H9 (cell line): ENCODE measurements around the gene TCF7L1. TPM values are rescaled to one million over a fixed set of nuclear protein-coding genes. Genes with fewer than 3 reads are reported as not detected.
"Not testable (repeated sequence)": the region's sequence is repeated elsewhere in the genome, so short reads cannot be mapped to it uniquely, and the experiment has no call there.

Source experiments
- DNase-seq: peaks from one replicate; pipeline ENCODE4 v3.0.0-alpha.2; 2017
- H2AFZ ChIP-seq: one replicate; pipeline ENCODE4 v1.6.1; 2013; ENCODE audit warnings: mild to moderate bottlenecking, low read length, control low read depth, moderate library complexity
- H2AK5ac ChIP-seq: 2 replicates; pipeline ENCODE4 v1.6.1; 2013; ENCODE audit warnings: low read length, control low read depth, mixed read lengths; ENCODE audit not compliant: insufficient read length
- H2BK120ac ChIP-seq: one replicate; pipeline ENCODE4 v1.6.1; 2013; ENCODE audit warnings: low read depth, mild to moderate bottlenecking, low read length, control low read depth, inconsistent platforms; ENCODE audit not compliant: poor library complexity, severe bottlenecking
- H2BK12ac ChIP-seq: 2 replicates; pipeline ENCODE4 v1.6.1; 2013; ENCODE audit warnings: low read length, control low read depth, mixed read lengths, low read depth; ENCODE audit not compliant: insufficient read length
- H2BK15ac ChIP-seq: 2 replicates; pipeline ENCODE4 v1.6.1; 2013; ENCODE audit warnings: low read depth, low read length, control low read depth
- H2BK20ac ChIP-seq: one replicate; pipeline ENCODE4 v1.6.1; 2013; ENCODE audit warnings: low read depth, mild to moderate bottlenecking, low read length, control low read depth, inconsistent platforms; ENCODE audit not compliant: poor library complexity, severe bottlenecking
- H2BK5ac ChIP-seq: 2 replicates; pipeline ENCODE4 v1.6.1; 2013; ENCODE audit warnings: low read length, control low read depth, mixed read lengths; ENCODE audit not compliant: insufficient read length
- H3K14ac ChIP-seq: 2 replicates; pipeline ENCODE4 v1.6.1; 2013; ENCODE audit warnings: low read length, control low read depth; ENCODE audit not compliant: insufficient read depth
- H3K18ac ChIP-seq: 2 replicates; pipeline ENCODE4 v1.6.1; 2013; ENCODE audit warnings: low read depth, mild to moderate bottlenecking, mixed read lengths, low read length, control low read depth; ENCODE audit not compliant: insufficient read length
- H3K23ac ChIP-seq: 2 replicates; pipeline ENCODE4 v1.6.1; 2013; ENCODE audit warnings: low read length, control low read depth, mixed read lengths, low read depth; ENCODE audit not compliant: insufficient read length
- H3K23me2 ChIP-seq: 2 replicates; pipeline ENCODE4 v1.6.1; 2013; ENCODE audit warnings: low read depth, mild to moderate bottlenecking, mixed read lengths, low read length, control low read depth; ENCODE audit not compliant: insufficient read length, poor library complexity, severe bottlenecking
- H3K27ac ChIP-seq: 2 replicates; pipeline ENCODE4 v1.5.1; 2013; ENCODE audit warnings: low read length, control low read depth, mixed read lengths, low read depth; ENCODE audit not compliant: insufficient read length
- H3K27me3 ChIP-seq: 2 replicates; pipeline ENCODE4 v1.6.1; 2013; ENCODE audit warnings: low read length, control low read depth, inconsistent platforms; ENCODE audit not compliant: insufficient read depth
- H3K4ac ChIP-seq: 2 replicates; pipeline ENCODE4 v1.6.1; 2013; ENCODE audit warnings: low read depth, mild to moderate bottlenecking, control low read depth, inconsistent platforms, low read length, moderate library complexity
- H3K4me1 ChIP-seq: 2 replicates; pipeline ENCODE4 v1.6.1; 2013; ENCODE audit warnings: low read length, control low read depth, inconsistent platforms; ENCODE audit not compliant: insufficient read depth
- H3K4me2 ChIP-seq: 2 replicates; pipeline ENCODE4 v1.6.1; 2013; ENCODE audit warnings: low read length, control low read depth, mixed read lengths; ENCODE audit not compliant: insufficient read length, insufficient read depth
- H3K56ac ChIP-seq: 2 replicates; pipeline ENCODE4 v1.6.1; 2013; ENCODE audit warnings: low read depth, mild to moderate bottlenecking, mixed read lengths, low read length, control low read depth; ENCODE audit not compliant: insufficient read length
- H3K79me1 ChIP-seq: 2 replicates; pipeline ENCODE4 v1.6.1; 2013; ENCODE audit warnings: low read depth, mild to moderate bottlenecking, moderate library complexity, low read length, control low read depth, inconsistent platforms; ENCODE audit not compliant: insufficient read depth, poor library complexity, severe bottlenecking
- H3K79me2 ChIP-seq: 2 replicates; pipeline ENCODE4 v1.6.1; 2013; ENCODE audit warnings: low read length, control low read depth, inconsistent platforms; ENCODE audit not compliant: insufficient read depth
- H3K9ac ChIP-seq: 2 replicates; pipeline ENCODE4 v1.6.1; 2013; ENCODE audit warnings: low read length, control low read depth, mixed read lengths; ENCODE audit not compliant: insufficient read length; ENCODE audit errors: extremely low read depth
- H3K9me3 ChIP-seq: one replicate; pipeline ENCODE4 v1.6.1; 2013; ENCODE audit warnings: low read depth, low read length, inconsistent platforms; ENCODE audit not compliant: control insufficient read depth
- H3T11ph ChIP-seq: one replicate; pipeline ENCODE4 v1.6.1; 2013; ENCODE audit warnings: mild to moderate bottlenecking, low read length, control low read depth, inconsistent platforms
- H4K20me1 ChIP-seq: one replicate; pipeline ENCODE4 v1.6.1; 2013; ENCODE audit not compliant: control insufficient read depth, insufficient read length, insufficient read depth
- H4K5ac ChIP-seq: 2 replicates; pipeline ENCODE4 v1.6.1; 2013; ENCODE audit warnings: low read depth, mild to moderate bottlenecking, mixed read lengths, low read length, control low read depth; ENCODE audit not compliant: insufficient read length
- H4K8ac ChIP-seq: replicated peaks from 2 replicates; pipeline ENCODE4 v1.6.1; 2013; ENCODE audit warnings: low read length, control low read depth, mixed read lengths, low read depth; ENCODE audit not compliant: insufficient read length
- H4K91ac ChIP-seq: 2 replicates; pipeline ENCODE4 v1.6.1; 2013; ENCODE audit warnings: low read depth, mild to moderate bottlenecking, moderate library complexity, mixed read lengths, low read length, control low read depth; ENCODE audit not compliant: insufficient read length
- H3K27ac Mint-ChIP-seq, 3 experiments: 2 replicates in 2 of 3; 3 replicates in 1 of 3; pipeline ENCODE4 v1.8.0; 2020 to 2021; ENCODE audit warnings: mixed read lengths in 3 of 3, mild to moderate bottlenecking in 1 of 3, moderate library complexity in 1 of 3
- H3K27me3 Mint-ChIP-seq: 2 replicates; pipeline ENCODE4 v1.8.0; 2021; ENCODE audit warnings: low read depth, mild to moderate bottlenecking, moderate library complexity, mixed read lengths
- H3K36me3 Mint-ChIP-seq, 3 experiments: 2 replicates in 2 of 3; 3 replicates in 1 of 3; pipeline ENCODE4 v1.8.0; 2020 to 2021; ENCODE audit warnings: low read depth in 3 of 3, mixed read lengths in 3 of 3; ENCODE audit not compliant: insufficient read depth in 1 of 3
- H3K4me1 Mint-ChIP-seq, 2 experiments: 2 replicates each; pipeline ENCODE4 v1.8.0; 2020; ENCODE audit warnings: mixed read lengths in 2 of 2
- H3K4me3 Mint-ChIP-seq, 2 experiments: 2 replicates in 1 of 2; 3 replicates in 1 of 2; pipeline ENCODE4 v1.8.0; 2020 to 2021; ENCODE audit warnings: mild to moderate bottlenecking in 2 of 2, mixed read lengths in 2 of 2, moderate library complexity in 1 of 2
- H3K9me3 Mint-ChIP-seq, 2 experiments: 2 replicates in 1 of 2; 3 replicates in 1 of 2; pipeline ENCODE4 v1.8.0; 2020; ENCODE audit warnings: mild to moderate bottlenecking in 2 of 2, mixed read lengths in 2 of 2, moderate library complexity in 1 of 2
- CTCF ChIP-seq: fragments of 200-600 bp; sonication (generic); conservative IDR thresholded peaks from 3 replicates; pipeline ENCODE4 v1.8.0; 2021; ENCODE audit warnings: antibody characterized with exemption, mild to moderate bottlenecking
- WGBS: extraction: QIAGEN DNeasy Blood & Tissue Kit; methylation state at CpG from one replicate; pipeline ENCODE4 v1.1.7; 2013; ENCODE audit warnings: missing lambda C conversion rate, low lambda C conversion rate, mixed read lengths; ENCODE audit not compliant: insufficient read length; ENCODE audit errors: extremely low coverage; 5-methylcytosine and 5-hydroxymethylcytosine counted together
- total RNA-seq: library from RNA; stranded (reverse); gene quantifications from 2 replicates; pipeline ENCODE4 v1.2.1, GENCODE V29; 2021

Gene TCF7L1
- total RNA-seq, 1 experiment from 2014 or later, result 112 TPM

- Histone ChIP-seq H3K9me3 (no peaks in the 10 kb centered on the region), H2AK5ac (no peak overlapping the region), H3K14ac (no peak overlapping the region), H2BK20ac (no peak overlapping the region), H2BK120ac (no peak overlapping the region), H3K27me3 (no peaks in the 10 kb centered on the region), H3K4ac (no peak overlapping the region), H4K8ac (no peak overlapping the region), H3K79me1 (peaks cover 16% of the 10 kb centered on the region), H3K23me2 (peaks cover 18% of the 10 kb centered on the region), H3K23ac (no peak overlapping the region), H4K20me1 (no peaks in the 10 kb centered on the region), H3K4me2 (no peak overlapping the region), H3K9ac (no peak overlapping the region), H2BK15ac (no peak overlapping the region), H2AFZ (no peak overlapping the region), H3K18ac (no peak overlapping the region), H3K56ac (no peak overlapping the region), H3K4me1 (no peaks in the 10 kb centered on the region), H3K27ac (no peak overlapping the region), H2BK5ac (no peak overlapping the region), H4K5ac (no peak overlapping the region), H4K91ac (no peak overlapping the region), H2BK12ac (no peak overlapping the region), H3T11ph (no peak overlapping the region), H3K79me2 (peaks cover 8% of the 10 kb centered on the region; the same call in 1 of the 2 replicates)
- Mint-ChIP-seq H3K27ac (no peak overlapping the region), H3K27me3 (no peaks in the 10 kb centered on the region; the same call in 1 of the 2 replicates), H3K4me3 (no peak overlapping the region), H3K36me3 (peaks cover 37 to 81% (median 74%) of the 10 kb centered on the region in 3 experiments; a peak in 6 of 7 replicates), H3K9me3 (no peaks in the 10 kb centered on the region), H3K4me1 (peaks cover 24 to 25% of the 10 kb centered on the region in 2 experiments)
- DNase-seq, result no peak
- TF ChIP-seq CTCF, result no peak
- WGBS, result no CpG with 5 or more reads among the region's 9 CpGs
Measured at GRCh38 chr2:85323351-85323987, 190.3 kb downstream of the TCF7L1 start.

GRCh38 chr2:85323988-85324367 is 190.8 kb downstream of the TCF7L1 start:
- H3K4ac ChIP-seq, H3K4me1 ChIP-seq, H2BK12ac ChIP-seq, H2BK5ac ChIP-seq, H3K23ac ChIP-seq, H3K4me2 ChIP-seq, H3K27me3 Mint-ChIP-seq, H3K56ac ChIP-seq, H4K8ac ChIP-seq, H2AFZ ChIP-seq, H3K27me3 ChIP-seq, H2BK15ac ChIP-seq, H3T11ph ChIP-seq, H3K9me3 Mint-ChIP-seq, H3K4me3 Mint-ChIP-seq, H2AK5ac ChIP-seq, H4K91ac ChIP-seq, H4K5ac ChIP-seq, H2BK20ac ChIP-seq, H3K27ac ChIP-seq, H2BK120ac ChIP-seq, H3K9ac ChIP-seq, H3K14ac ChIP-seq, H3K18ac ChIP-seq, H3K9me3 ChIP-seq, H3K79me2 ChIP-seq, DNase-seq, H4K20me1 ChIP-seq, H3K27ac Mint-ChIP-seq: not testable (repeated sequence)
- Histone ChIP-seq H3K23me2 (peaks cover 18% of the 10 kb centered on the region), H3K79me1 (peaks cover 16% of the 10 kb centered on the region)
- peaks cover 28 to 30% of the 10 kb centered on the region in 2 experiments for H3K4me1 Mint-ChIP-seq
- WGBS, result no CpG with 5 or more reads among the region's 11 CpGs
- H3K36me3 Mint-ChIP-seq, result peaks cover 34 to 77% (median 68%) of the 10 kb centered on the region in 3 experiments; a peak in 6 of 7 replicates
